ENCODE data around the gene P2RX7.
"Not testable (repeated sequence)": the region's sequence is repeated elsewhere in the genome, so short reads cannot be mapped to it uniquely, and the experiment has no call there.

Gene P2RX7

DNA sequence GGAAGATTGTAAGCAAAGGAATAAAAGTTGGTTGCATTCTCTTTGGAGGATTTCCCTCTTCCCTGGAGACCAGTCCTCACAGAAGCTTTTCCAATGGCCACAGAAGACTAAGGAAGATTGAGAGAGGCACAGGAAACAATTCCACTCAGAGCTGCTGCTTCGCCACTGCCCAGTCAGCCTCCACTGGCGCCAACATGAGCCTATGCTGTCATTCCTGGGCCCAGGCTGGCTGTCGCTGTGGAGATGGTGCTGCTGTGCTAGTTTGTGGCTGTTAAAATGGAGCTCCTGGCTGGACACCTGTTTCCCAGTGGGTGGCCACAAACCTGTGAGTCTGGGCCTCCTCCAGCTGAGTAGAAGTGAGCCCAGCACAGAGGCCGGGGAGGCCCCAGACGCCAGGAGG lies 6.6 kb downstream of the P2RX7 start:
- DNase-seq: no peak

DNA sequence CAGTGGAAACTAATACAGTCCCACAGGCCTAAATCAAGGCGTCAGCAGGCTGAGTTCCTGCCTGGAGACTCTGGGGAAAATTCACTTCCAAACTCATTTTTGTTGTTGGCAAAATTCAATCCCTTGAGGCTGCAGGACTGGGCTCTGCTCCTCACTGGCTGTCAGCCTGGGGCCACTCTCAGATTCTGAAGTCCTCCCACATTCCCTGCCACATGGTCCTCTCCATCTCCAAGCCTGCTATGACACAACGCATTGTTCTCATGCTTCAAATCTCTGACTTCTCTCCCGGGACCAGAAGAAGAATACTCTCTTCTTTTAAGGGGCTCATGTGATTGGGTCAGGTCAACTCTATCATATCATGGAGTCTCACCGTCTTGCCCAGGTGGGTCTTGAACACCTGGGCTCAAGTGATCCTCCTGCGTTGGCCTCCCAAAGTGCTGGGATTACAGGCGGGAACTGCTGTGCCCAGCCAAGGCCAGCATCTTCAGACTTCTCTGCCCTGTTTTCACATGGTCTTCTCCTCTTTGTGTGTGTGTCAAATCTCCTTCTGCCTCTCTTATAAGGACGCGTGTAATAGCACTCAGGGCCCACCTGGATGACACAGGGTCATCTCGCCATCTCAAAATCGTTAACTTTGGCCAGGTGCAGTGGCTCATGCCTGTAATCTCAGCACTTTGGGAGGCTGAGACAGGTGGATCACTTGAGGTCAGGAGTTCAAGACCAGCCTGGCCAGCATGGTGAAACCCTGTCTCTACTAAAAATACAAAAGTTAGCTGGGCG lies 9.7 kb downstream of the P2RX7 start:
- DNase-seq: no peak

DNA sequence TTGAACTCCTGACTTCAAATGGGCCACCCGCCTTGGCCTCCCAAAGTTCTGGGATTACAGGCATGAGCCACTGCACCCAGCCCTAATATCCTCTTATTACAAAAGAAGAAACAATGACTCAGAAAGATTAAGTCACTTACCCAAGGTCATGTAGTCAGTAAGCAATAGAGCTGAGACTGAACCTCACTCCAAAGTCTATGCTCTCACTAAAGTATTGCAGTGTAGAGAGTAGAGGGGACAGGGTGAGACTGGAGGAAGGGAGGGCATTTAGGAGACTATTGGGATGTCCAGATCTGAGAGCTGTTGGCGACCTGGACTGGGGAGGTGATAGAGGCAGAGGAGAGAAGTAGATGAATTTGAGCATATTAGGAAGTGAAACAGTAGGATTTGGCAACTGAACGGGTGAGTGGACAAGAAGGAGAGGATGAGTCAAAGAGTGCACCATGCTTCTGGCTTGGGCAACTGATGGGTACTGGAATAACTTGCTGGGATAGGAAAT lies 11.8 kb downstream of the P2RX7 start:
- DNase-seq: no peak

DNA sequence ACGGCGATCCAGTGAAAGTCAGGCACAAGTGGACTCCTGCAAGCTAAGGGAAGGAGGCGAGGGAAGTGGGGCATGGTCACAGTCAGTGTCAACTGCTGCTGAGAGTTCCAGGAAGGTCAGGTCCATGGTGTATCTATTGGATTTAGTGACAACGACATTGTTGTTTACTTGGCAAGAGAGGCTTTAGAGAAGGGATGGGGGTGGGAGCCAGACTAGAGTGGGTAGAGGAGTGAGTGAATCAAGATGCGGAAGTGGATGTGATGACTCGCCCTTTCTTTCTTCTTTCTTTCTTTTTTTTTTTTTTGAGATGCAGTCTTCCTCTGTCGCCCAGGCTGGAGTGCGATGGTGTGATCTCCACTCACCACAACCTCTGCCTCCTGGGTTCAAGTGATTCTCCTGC lies 12.5 kb downstream of the P2RX7 start:
- no peak for DNase-seq

DNA sequence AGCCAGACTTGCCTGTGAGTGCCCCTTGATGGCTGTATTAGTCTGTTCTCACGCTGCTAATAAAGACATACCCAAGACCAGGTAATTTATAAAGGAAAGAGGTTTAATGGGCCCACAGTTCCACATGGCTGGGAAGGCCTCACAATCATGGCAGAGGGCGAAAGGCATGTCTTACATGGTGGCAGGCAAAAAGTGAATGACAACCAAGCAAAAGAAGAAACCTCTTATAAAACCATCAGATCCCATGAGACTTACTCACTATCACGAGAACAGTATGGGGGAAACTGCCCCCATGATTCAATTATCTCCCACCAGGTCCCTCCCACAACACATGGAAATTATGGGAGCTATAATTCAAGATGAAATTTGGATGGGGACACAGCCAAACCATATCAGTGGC lies 16.6 kb downstream of the P2RX7 start:
- not testable (repeated sequence) for DNase-seq

DNA sequence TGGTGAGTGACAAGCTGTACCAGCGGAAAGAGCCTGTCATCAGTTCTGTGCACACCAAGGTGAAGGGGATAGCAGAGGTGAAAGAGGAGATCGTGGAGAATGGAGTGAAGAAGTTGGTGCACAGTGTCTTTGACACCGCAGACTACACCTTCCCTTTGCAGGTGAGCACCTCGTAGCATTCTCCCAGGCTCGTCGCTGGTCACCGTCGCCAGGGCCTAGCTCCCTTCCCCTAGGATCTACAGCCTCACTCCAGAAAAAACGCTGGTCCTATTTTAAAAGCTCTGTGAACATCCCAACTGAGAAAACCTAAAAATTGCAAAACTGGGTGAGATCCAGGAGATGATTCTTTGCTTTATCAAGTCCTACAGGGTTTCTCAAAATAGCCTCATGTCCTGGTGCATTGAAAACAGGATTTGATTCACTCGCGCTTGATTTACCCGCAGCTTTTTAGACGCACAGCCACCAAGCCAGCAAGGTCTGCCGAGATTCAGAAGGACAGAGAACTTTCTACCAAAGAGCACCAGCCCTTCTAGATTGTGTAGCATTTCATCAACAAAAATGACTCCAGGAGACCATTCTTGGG lies 22.2 kb downstream of the P2RX7 start:
- DNase-seq: no peak

DNA sequence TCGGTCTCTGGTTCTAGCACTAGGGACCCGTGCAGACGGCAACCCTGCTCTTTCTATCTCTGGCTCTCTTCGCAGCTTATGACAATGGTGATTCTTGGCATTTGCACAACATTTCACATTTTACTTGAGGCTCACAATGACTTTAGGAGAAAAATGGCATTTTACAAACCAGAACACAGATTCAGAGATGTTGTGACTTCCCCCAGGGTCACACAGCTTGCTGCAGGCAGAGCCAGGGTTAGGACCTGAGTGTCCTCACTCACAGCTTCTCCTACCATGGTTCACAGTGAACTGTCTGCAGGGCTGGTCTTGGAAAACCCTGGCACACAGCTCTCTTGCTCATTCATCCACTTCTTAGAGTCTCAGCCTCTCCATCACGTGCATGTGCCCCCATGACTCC lies 23.7 kb downstream of the P2RX7 start:
- no peak for DNase-seq

DNA sequence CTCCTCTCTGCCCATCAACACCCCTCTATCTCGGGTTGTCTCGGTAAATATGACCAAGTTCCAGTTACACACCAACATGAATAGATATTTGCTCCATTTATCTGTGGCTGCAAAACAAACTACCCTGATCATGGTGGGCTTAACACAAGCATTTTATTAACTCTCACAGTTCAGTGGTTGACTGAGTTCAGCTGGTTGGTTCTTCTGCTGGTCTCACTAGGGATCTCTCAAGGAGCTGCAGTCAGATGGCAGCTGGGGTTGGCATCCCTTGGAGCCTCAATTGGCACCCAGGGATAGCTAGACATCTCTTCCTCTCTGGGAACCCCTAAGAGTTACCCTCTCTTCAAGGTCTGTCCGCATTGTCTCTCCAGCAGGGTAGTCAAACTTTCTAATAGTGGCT lies 25.4 kb downstream of the P2RX7 start:
- no peak for DNase-seq

DNA sequence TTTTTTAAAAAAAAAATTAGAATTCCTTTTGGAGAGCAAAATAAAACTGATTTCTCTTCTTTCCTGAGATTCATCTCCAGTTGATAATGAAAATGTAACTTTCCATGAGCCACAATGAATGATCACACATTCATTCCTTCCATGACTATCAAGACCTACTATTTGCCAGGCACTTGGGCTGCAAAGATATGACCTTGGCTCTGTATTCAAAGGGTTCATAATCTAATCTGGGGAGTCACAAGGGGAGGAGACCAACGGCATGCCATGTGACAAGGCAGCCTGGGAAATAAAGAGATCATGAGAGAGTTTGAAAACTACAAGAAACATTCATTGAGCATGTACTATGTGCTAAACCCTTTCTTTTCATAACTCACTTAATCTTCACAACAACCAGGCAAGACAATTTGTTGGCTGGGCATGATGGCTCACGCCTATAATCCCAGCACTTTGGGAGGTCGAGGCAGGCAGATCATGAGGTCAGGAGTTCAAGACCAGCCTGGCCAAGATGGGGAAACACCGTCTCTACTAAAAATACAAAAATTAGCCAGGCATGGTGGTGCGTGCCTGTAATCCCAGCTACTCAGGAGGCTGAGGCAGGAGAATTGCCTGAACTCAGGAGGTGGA lies 26.2 kb downstream of the P2RX7 start:
- not testable (repeated sequence) for DNase-seq

DNA sequence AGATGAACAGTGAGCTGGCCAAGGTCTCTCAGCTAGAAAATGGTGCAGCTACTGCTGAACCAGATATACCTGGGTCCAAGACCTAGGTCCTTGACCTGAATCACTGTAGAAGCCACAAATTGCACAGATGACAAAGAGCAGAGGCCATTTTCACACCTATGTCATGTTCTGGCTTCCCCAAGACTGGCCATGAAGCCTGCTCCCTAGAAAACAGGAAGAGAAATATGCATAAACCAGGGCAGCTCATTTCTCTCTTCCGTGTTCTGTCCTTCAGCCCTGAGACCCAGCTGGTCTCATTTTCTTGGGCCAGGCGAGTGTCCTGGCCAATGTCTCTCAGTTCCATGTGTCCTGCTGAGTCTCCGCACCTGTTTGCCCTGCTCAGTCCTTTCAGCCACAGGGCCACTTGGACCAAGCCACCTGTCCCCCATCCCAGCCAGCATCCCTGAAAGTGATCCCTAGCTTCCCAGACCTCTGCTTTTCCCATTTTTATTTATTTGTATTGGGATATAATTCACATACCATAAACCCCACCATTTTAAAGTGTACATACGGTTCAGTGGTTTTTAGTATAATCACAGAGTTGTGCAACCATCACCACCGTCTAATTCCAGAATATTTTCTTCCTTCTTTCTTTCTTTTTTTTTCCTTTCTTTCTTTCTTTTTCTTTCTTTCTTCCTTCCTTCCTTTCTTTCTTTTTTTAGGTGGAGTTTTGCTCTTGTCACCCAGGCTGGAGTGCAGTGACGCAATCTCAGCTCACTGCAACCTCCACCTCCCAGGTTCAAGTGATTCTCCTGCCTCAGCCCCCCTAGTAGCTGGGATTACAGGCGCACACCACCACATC lies 27.0 kb downstream of the P2RX7 start:
- no peak for DNase-seq

DNA sequence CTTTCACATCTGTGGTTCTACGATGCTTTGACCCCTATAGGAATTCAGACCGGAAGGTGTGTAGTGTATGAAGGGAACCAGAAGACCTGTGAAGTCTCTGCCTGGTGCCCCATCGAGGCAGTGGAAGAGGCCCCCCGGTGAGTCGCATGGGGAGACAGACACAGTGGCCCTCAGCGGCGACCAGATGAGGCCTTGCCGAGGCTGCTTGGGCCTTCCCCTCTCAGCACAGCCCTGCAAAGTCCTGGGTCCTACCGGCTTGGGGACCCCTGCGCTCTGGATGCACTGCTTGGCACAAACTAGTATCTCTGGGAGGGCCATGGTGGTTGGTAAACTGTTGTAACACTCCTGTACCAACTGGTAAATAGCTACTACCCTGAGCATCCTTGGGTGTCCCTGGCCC lies 29.7 kb downstream of the P2RX7 start:
- no peak for DNase-seq

DNA sequence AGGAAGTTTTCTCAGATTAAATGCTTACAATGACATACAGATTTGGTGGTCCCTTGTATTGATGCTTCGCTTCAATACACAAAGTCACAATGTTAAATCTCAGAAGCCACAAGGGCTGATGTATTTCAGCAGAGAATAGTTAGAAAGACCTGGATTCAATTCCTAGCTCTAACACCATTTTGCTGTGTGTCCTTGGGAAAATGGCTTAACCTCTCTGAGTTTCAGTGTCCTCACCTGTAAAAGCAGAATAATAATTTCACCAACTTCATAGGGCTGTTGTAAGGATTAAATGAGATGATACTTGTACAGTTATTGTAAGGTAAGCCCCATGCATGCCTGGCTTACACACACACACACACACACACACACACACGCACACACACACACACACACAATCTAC lies 30.3 kb downstream of the P2RX7 start:
- DNase-seq: no peak

DNA sequence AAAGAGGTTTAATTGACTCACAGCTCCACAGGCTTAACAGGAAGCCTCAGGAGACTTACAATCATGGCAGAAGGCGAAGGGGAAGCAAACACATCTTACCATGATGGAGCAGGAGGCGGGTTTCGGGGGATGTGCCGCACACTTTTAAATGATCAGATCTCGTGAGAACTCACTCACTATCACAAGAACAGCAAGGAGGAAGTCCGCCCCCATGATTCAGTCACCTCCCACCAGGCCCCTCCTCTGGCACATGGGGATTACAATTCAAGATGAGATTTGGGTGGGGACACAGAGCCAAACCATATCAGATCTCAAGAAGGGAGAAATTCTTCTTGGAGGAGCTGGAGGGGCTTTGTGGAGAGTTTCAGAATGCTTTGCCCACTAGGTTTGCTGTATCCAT lies 32.2 kb downstream of the P2RX7 start:
- not testable (repeated sequence) for DNase-seq

DNA sequence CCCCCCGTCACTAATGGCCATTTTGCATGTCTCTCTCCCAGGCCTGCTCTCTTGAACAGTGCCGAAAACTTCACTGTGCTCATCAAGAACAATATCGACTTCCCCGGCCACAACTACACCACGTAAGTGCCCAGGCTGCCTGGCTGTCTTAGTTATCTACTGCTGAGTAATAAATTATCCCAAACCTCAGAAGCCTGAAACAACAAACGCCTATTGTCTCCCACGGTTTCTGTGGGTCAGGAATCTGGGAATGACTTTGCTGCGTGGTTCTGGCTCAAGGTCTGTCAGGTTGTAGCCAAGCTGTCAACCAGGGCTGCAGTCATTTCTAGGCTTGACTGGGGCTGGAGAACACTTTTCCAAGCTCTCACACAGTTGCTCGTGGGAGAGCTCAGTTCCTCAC lies 32.6 kb downstream of the P2RX7 start:
- DNase-seq: no peak

DNA sequence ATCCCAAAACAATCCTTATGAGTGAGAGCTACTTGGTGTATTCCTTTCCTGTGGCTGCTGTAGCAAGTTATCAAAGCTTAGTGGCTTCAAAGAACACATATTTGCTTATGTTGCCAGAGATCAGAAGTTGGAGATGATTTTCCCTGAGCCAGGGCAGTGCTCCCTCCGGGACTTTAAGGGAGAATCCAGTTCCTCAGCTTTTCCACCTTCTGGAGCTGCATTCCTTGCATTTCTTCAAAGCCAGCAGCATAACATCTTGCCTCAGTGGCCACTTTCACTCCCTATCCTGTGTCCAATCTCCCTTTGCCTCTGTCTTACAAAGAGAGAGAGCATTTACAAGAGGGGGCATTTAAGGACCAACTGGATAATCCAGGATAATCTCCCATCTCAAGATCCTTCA lies 33.7 kb downstream of the P2RX7 start:
- no peak for DNase-seq

DNA sequence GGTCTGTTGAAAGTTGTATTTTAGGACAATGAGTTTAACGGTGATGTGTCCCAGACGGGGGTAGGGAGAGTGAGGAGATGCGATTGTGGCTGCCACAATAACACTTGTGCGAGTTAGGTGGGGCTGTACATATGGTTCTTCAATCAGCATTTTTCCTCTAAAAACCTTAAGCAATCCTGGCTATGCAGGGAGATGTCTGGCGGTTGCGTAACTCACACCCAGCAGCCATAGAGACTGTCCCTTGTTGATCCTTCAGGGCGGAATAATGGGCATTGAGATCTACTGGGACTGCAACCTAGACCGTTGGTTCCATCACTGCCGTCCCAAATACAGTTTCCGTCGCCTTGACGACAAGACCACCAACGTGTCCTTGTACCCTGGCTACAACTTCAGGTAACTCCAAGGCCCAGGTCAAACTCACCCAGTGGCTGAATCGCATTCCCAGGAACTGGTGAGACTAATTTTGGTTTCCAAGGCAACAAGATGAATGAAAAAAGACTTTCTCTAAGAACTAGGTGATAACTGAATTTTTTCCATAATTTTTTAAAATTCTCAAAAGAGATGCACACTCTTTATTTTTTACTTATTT lies 34.6 kb downstream of the P2RX7 start:
- no peak for DNase-seq

DNA sequence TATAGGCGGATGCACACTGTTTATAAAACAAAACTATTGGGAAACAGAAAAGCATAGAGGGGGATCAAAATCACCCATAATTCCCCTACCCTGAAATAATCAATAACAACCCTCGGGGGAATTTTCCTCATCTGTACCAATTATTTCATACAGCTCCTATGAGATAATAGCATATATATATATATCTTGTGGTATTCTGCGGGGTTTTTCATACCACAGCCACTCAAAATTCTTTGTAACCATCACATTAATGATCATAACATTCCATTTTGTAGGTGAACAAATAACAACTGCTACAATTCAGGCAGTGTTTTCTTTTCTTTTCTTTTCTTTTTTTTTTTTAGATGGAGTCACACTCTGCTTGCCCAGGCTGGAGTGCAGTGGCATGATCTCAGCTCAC lies 35.3 kb downstream of the P2RX7 start:
- no peak for DNase-seq

DNA sequence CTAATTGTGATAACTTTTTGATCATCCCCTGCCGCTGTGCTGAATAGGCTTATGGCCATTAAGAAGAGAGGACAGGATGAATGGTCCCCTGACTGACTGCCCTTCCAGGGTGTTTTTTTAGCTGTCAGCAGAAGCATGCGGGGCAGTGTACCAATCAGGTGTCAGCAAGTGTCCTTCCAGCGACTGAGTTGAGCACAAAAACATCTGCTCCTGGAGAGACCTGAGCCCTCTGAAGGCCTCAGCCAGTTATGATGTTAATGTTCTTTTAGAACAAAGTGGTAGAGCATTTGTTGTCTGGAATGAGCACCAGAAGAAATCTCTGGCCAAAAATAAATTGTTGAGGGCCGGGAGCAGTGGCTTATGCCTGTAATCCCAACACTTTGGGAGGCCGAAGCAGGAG lies 37.5 kb downstream of the P2RX7 start:
- no peak for DNase-seq

DNA sequence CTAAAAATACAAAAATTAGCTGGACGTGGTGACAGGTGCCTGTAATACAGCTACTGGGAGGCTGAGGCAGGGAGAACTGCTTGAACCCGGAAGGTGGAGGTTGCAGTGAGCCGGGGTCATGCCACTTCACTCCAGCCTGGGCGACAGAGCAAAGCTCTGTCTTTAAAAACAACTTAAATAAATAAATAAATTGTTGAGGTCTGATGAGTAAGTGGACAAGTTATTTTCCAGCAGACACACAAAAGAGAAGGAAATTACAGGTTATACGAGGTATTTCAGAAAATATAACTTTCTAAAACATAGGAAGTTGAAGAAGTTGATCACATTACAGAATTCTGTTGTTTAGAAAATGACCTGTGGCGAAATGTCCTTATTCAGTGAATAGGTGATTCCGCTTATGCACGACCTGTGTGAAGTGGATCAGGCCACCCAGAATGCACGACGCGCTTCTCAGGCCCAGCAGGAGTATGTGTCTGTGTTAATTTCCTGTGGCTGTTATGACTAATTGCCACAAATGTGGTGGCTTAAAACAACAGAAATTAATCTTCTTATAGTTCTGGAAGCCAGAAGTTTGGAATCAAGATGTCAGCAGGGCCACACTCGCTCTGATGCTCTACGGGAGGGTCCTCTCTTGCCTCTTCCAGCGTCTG lies 38.1 kb downstream of the P2RX7 start:
- DNase-seq: no peak

DNA sequence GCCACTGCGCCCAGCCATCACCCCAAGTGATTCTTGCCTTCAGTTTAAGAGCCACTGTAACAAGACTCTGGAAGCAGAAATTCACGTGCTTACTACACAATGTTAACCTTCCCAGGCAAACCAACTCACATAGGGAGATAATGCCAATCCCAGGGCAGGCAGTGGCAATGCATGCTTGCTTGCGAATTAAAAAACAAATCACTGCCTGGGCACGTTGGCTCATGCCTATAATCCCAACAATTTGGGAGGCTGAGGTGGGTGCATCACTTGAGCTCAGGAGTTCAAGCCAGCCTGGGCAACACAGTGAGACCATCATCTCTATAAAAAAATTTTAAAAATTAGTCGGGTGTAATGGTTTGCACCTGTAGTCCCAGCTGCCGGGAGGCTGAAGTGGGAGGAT lies 39.5 kb downstream of the P2RX7 start:
- DNase-seq: no peak

DNA sequence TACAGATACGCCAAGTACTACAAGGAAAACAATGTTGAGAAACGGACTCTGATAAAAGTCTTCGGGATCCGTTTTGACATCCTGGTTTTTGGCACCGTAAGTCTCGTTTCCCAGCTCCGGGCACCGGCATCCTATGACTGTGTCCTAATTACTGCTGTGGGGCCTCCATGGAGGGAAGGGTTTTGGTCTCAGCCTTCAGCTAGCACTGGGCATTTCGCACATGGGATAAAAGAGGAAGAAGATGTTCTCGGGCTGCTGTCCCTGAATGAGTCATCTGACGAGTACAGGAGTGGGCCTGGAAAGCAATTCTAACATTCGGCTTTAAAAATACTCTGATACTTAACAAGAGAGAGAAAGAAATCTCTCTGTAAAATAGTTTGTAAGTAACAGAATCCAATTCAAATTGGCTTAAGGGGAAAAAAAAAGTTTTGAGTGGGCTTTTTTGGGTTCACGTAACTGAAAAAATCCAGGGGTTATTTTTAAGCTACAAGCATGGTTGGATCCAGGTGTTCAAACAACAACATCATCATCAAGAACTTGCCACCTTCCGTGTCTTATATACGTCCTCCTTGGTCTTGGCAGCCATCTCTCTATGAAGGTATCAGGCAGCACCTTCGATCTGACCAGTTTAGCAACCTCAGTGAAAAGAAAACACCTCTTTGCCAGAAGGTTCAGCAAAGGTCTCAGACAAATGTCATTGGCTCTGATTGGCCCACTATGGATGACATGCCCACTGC lies 42.9 kb downstream of the P2RX7 start:
- no peak for DNase-seq
